Medulla oblongata (tissue), 1 donor: Measurements from ENCODE around the gene HTR1D.

Source experiments
- DNase-seq: peaks from one replicate; pipeline ENCODE4 v3.0.0-alpha.2; 2015; ENCODE audit errors: extremely low spot score

Gene HTR1D

DNA sequence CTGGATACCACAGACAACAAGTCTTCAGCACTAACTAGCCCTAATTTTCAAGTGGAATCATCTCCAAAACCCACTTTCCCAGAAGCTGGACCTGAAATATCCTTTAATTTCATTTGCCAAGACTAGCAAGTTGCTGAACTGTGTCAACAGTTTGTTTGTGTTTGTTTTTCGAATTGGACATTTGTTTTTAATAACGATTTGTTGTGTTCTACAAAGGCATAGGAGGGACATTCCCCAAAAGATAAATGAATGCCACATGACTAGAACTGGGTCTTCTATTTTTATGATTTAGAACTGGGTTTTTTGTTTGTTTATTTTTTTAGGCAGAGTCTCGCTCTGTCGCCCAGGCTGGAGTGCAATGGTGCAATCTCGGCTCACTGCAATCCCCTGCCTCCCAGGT, 66.6 kb downstream of the HTR1D start:
- DNase-seq = no peak

DNA sequence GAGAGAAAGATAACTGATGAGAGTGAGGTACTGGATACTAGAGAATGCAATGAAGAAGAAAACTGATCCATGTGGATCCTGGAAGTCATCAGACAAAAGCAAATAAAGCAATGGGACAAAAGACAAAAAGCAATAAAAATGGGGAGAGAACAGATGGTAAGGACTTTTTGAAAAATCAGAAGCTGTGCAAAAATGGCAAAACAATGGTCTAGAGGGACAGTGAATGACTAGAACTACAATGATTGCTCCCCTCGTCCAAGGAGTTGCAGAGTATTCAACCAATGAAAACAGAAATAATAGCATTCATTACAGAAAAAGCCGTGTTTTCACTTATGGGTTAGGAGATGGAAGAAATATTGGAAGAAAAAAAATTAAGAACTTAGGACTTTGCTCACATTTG, 67.2 kb downstream of the HTR1D start:
- DNase-seq = no peak

DNA sequence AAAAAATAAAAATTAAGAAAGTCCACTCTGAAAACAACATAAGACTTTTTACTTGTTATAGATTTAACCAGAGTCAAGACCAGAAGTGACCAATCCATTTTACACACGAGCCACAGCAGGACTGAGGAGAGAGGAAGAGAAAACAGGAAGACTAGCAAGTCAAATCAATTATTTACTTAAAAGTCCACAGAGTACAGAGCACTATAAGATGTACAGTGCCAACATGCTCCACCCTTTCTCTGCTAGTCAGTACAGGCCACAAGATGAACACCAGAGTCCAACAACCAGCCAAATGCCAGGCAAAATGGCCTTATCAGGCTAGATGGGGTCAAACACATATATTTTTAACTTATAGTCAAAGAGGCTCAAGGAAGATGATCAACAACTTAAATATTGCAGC, 68.2 kb downstream of the HTR1D start:
- no peak for DNase-seq

DNA sequence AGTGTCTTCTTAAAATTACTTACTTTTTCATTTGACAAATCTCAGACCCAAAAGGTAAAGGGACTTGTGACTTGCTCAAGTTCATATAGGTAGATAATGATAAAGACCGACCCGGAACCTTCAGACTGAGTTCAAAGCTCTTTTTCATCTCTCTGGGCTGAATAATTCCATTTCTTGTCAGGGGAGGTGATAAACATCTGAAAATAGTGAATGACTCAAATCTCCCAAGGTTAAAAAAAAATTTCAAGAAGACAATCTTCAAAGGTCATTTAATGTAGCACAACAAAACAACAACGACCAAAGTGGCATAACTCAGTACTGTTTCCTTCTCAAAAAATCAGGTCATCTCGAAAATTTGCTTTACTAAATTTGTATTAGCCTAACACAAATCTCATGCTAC, 69.2 kb downstream of the HTR1D start:
- no peak for DNase-seq
